Mammary microvascular endothelial cell (primary cell): ENCODE data around the gene HOXA10. TPM values are rescaled to one million over a fixed set of nuclear protein-coding genes. Genes with fewer than 3 reads are reported as not detected.

Experiments
- total RNA-seq: library from RNA; depleted of rRNA; stranded (reverse); fragments of >200 nt; gene quantifications from 2 replicates; pipeline ENCODE4 v1.2.3, GENCODE V29; 2015

Gene HOXA10
- 6.5 and 11.7 TPM in 2 replicates for total RNA-seq

GRCh38 chr7:27173956-27174873 is at the start of gene HOXA10:
TSS of gene HOXA10 (minus strand) at chr7:27174320. CDS start at chr7:27174306, 14 bp downstream.

GRCh38 chr7:27199849-27200760 is 26.0 kb upstream of the HOXA10 start, which contains the start of gene HOXA13:
TSS of gene HOXA13 (minus strand) at chr7:27200091. CDS start at chr7:27200077, 14 bp downstream.

GRCh38 chr7:27185013-27185853 is 11.1 kb upstream of the HOXA10 start, which contains the start of gene HOXA11:
TSS of gene HOXA11 (minus strand) at chr7:27185232. CDS start at chr7:27185144, 88 bp downstream.

GRCh38 chr7:27165089-27165995 is 8.8 kb downstream of the HOXA10 start, which contains the start of gene HOXA9:
TSS of gene HOXA9 (minus strand) at chr7:27165537. CDS start at chr7:27165457, 80 bp downstream.

GRCh38 chr7:27156508-27156898 is 17.6 kb downstream of the HOXA10 start, which contains the start of gene HOXA7:
TSS of gene HOXA7 (minus strand) at chr7:27156675. CDS start at chr7:27156545, 130 bp downstream.

GRCh38 chr7:27151931-27152815 is 21.9 kb downstream of the HOXA10 start, which contains the start of gene HOXA3:
TSS of gene HOXA3 (minus strand) at chr7:27152583. CDS start at chr7:27110640, 41,943 bp downstream.

GRCh38 chr7:27147199-27148030 is 26.7 kb downstream of the HOXA10 start, which contains the start of gene HOXA6:
TSS of gene HOXA6 (minus strand) at chr7:27147774. CDS start at chr7:27147749, 25 bp downstream.

GRCh38 chr7:27143023-27143949 is 30.8 kb downstream of the HOXA10 start, which contains the start of gene HOXA5:
TSS of gene HOXA5 (minus strand) at chr7:27143681. CDS start at chr7:27143607, 74 bp downstream.

GRCh38 chr7:27130540-27131389 is 43.4 kb downstream of the HOXA10 start, which contains the start of gene HOXA4:
TSS of gene HOXA4 (minus strand) at chr7:27130757. CDS start at chr7:27130733, 24 bp downstream.

Other genes starting within 250 kb of the HOXA10 start
- 2.3 and 3.0 TPM in 2 replicates for gene HOXA1, start 78.3 kb downstream of the HOXA10 start, total RNA-seq
- 1.1 and 1.7 TPM in 2 replicates for gene HOXA2, start 71.6 kb downstream of the HOXA10 start, total RNA-seq
- gene HOXA4, start 43.6 kb downstream of the HOXA10 start, total RNA-seq = 6.2 and 8.8 TPM in 2 replicates
- 13.8 and 15.3 TPM in 2 replicates for gene HOXA5, start 30.6 kb downstream of the HOXA10 start, total RNA-seq
- gene HOXA6, start 26.5 kb downstream of the HOXA10 start, total RNA-seq = 4.0 and 6.5 TPM in 2 replicates
- 11.0 and 11.1 TPM in 2 replicates for gene HOXA3, start 21.7 kb downstream of the HOXA10 start, total RNA-seq
- gene HOXA7, start 17.6 kb downstream of the HOXA10 start, total RNA-seq = 11.9 and 13.6 TPM in 2 replicates
- 16.2 and 24.6 TPM in 2 replicates for gene HOXA9, start 8.8 kb downstream of the HOXA10 start, total RNA-seq
- gene HOXA11, start 10.9 kb upstream of the HOXA10 start, total RNA-seq = 3.1 and 4.0 TPM in 2 replicates
- gene HOXA13, start 25.8 kb upstream of the HOXA10 start, total RNA-seq = not detected in 2 replicates
- gene EVX1, start 68.5 kb upstream of the HOXA10 start, total RNA-seq = not detected in 2 replicates